ENCODE measurements around the gene RYR2.

- TF ChIP-seq CTCF (IDR thresholded peaks at IDR 0.05) (no peak), POLR2A (IDR thresholded peaks at IDR 0.05) (no peak), POLR2AphosphoS5 (IDR thresholded peaks at IDR 0.05) (no peak)
Measured at GRCh38 chr1:237181743-237182317, 139.8 kb downstream of the RYR2 start.

Measured in breast epithelium (tissue), 3 donors.